Sigmoid colon (tissue), 7 donors: ENCODE results near the gene GABRP. TPM values are rescaled to one million over a fixed set of nuclear protein-coding genes. Genes with fewer than 3 reads are reported as not detected.

Experiments
- DNase-seq: peaks from one replicate; pipeline ENCODE4 v3.0.0-alpha.2; 2019
- H3K27ac ChIP-seq, 4 donors: fragments of 200-600 bp; sonication (generic); one replicate each; pipeline ENCODE4 v1.5.1; 2016 to 2019; ENCODE audit warnings: mild to moderate bottlenecking in 1 of 4
- H3K27me3 ChIP-seq, 3 donors: fragments of 200-600 bp; sonication (generic); one replicate each; pipeline ENCODE4 v1.5.1; 2019; ENCODE audit warnings: mild to moderate bottlenecking in 1 of 3
- H3K36me3 ChIP-seq, 4 donors: fragments of 200-600 bp; sonication (generic); one replicate each; pipeline ENCODE4 v1.5.1; 2016 to 2019
- H3K4me1 ChIP-seq, 4 donors: fragments of 200-600 bp; sonication (generic); one replicate each; pipeline ENCODE4 v1.5.1; 2017 to 2019
- H3K4me3 ChIP-seq, 4 donors: fragments of 200-600 bp; sonication (generic); one replicate each; pipeline ENCODE4 v1.5.1; 2017 to 2019; ENCODE audit warnings: mild to moderate bottlenecking in 2 of 4, moderate library complexity in 1 of 4
- H3K9me3 ChIP-seq, 4 donors: fragments of 200-600 bp in 3 of 4; sonication (generic) in 3 of 4; one replicate each; pipeline versions ENCODE4 v1.5.1 to v1.6.1; 2013 to 2019
- EP300 ChIP-seq, 4 donors: sonication (generic); formaldehyde crosslinking; IDR thresholded peaks; one replicate each; pipeline ENCODE4 v1.6.1; 2017; ENCODE audit warnings: antibody characterized with exemption in 4 of 4
- POLR2A ChIP-seq, 2 donors: fragments of 450-650 bp; IDR thresholded peaks; one replicate each; pipeline ENCODE4 v1.6.1; 2016; ENCODE audit warnings: antibody characterized with exemption in 2 of 2, mild to moderate bottlenecking in 2 of 2, moderate library complexity in 2 of 2
- POLR2AphosphoS5 ChIP-seq, 4 donors: sonication (generic); formaldehyde crosslinking; IDR thresholded peaks; one replicate each; pipeline ENCODE4 v1.6.1; 2017; ENCODE audit warnings: antibody characterized with exemption in 4 of 4
- WGBS, 2 donors: extraction: QIAGEN DNeasy Blood & Tissue Kit; methylation state at CpG; one replicate each; pipeline ENCODE4 v1.1.7; 2013; 5-methylcytosine and 5-hydroxymethylcytosine counted together
- intact Hi-C: fragments of 100-400 bp; cut with DNase I; formaldehyde crosslinking; loops from one replicate; pipeline ENCODE4 v1.15.1; 2023
- polyA plus RNA-seq, 3 donors: library from polyadenylated mRNA; stranded (reverse); fragments of 200-250 nt; gene quantifications; one replicate each; pipeline ENCODE4 v1.2.3, GENCODE V29; 2013
- total RNA-seq, 4 donors: library from RNA; depleted of rRNA; stranded (reverse); fragments of >200 nt; gene quantifications; one replicate each; pipeline ENCODE4 v1.1.0, GENCODE V29; 2016
- TF ChIP-seq, protein P1 (sequence below), 4 experiments: fragments of 450-650 bp in 3 of 4; fragments of 200-600 bp in 1 of 4; IDR thresholded peaks; one replicate each; pipeline ENCODE4 v1.5.1; 2016 to 2019; ENCODE audit warnings: antibody characterized with exemption in 4 of 4, mild to moderate bottlenecking in 3 of 4, moderate library complexity in 2 of 4
- donor health status: healthy with polysubstance abuse.
- donor health status: Bipolar disorder and iron deficiency.
- donor health status: healthy.

The GABRP gene
- total and polyA plus RNA-seq, 7 donors = 1.8 TPM; not detected in 6

DNA sequence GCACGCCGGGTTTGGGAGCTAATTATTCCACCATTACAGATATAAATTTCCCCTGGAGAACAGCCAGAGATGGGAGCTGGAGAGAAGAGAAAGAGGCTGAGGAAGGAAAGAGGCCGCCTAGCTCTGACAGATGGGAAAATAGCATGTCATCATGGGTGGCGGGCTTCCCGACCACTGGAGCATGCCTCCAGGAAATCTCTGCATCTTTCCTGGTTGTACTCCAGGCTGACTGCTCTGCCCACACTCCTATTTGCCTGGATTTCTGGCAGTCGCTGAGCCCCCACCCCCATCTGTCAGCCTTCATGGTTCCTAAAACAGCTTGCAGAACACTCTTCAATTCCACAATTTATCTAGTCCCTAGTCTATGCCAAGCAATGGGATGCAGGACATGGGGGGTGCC lies 14.3 kb upstream of the GABRP start:
- Histone ChIP-seq H3K4me1 (peaks cover 0 to 6% (median 0%) of the 10 kb centered on the region in 4 donors), H3K4me3 (no peak overlapping the region), H3K36me3 (no peaks in the 10 kb centered on the region), H3K27me3 (no peaks in the 10 kb centered on the region), H3K9me3 (no peaks in the 10 kb centered on the region), H3K27ac (no peak overlapping the region)
- no peak for DNase-seq
- intact Hi-C loops = no loop called here
- TF ChIP-seq POLR2AphosphoS5 (IDR thresholded peaks at IDR 0.05) (no peak), EP300 (IDR thresholded peaks at IDR 0.05) (no peak), POLR2A (IDR thresholded peaks at IDR 0.05) (no peak)
- TF ChIP-seq, protein P1, sequence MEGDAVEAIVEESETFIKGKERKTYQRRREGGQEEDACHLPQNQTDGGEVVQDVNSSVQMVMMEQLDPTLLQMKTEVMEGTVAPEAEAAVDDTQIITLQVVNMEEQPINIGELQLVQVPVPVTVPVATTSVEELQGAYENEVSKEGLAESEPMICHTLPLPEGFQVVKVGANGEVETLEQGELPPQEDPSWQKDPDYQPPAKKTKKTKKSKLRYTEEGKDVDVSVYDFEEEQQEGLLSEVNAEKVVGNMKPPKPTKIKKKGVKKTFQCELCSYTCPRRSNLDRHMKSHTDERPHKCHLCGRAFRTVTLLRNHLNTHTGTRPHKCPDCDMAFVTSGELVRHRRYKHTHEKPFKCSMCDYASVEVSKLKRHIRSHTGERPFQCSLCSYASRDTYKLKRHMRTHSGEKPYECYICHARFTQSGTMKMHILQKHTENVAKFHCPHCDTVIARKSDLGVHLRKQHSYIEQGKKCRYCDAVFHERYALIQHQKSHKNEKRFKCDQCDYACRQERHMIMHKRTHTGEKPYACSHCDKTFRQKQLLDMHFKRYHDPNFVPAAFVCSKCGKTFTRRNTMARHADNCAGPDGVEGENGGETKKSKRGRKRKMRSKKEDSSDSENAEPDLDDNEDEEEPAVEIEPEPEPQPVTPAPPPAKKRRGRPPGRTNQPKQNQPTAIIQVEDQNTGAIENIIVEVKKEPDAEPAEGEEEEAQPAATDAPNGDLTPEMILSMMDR (IDR thresholded peaks at IDR 0.05) = no peak
- 60 to 83% methylated on average over 6 of the region's 6 CpGs for WGBS, 2 donors

DNA sequence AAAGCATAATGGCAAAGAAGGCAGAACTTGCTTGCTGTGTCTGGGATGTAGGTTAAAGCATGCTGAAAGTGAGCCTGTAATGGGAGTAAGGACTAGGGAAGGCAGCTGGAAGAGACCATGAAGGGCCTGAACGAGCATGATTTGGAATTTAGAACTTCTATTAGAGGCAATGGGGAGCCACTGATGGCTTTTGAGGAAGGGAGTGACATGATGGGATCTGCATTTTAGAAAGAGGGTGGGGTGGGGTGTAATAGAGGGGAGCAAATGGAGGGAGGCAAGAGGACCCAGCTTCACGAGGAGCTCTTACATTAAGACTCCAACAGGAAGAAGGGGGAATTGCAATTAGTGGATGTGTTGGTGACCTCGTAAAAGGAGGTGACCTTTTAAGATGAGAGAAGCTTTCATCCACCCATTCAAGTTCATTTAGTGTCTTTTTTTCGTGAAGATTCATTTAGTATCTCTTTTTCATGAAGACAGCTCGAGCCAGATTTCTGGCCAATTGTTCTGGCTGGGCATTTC lies 13.6 kb upstream of the GABRP start:
- Histone ChIP-seq H3K27ac (no peak overlapping the region), H3K4me1 (peaks cover 0 to 6% (median 0%) of the 10 kb centered on the region in 4 donors), H3K4me3 (no peak overlapping the region), H3K36me3 (no peaks in the 10 kb centered on the region), H3K9me3 (no peaks in the 10 kb centered on the region), H3K27me3 (no peaks in the 10 kb centered on the region)
- DNase-seq = no peak
- intact Hi-C loops = no loop called here
- TF ChIP-seq EP300 (IDR thresholded peaks at IDR 0.05) (no peak), POLR2AphosphoS5 (IDR thresholded peaks at IDR 0.05) (no peak)
- 77 to 84% methylated on average over 5 of the region's 5 CpGs for WGBS, 2 donors

DNA sequence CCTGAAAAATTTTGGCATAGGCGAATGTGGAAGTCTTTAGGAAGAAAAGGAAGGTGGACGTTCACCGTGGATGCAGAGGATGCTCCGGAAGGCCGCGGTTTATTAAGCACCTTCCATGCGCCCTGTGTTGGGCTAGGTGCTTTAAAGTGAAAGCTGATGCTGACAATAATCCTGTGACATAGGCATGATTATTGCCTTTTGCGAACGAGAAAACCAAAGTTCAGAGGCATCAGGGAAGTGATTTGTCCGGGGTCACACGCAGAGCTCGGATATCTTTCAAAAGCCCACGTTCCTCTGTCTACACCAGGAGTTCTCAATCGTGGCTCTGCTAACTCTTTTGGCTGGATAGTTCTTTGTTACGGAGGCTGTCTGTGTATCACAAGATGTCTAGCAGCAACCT lies 12.0 kb upstream of the GABRP start:
- no peak for DNase-seq
- Histone ChIP-seq H3K27me3 (no peaks in the 10 kb centered on the region), H3K4me3 (no peak overlapping the region), H3K27ac (no peak overlapping the region), H3K9me3 (no peaks in the 10 kb centered on the region), H3K36me3 (no peaks in the 10 kb centered on the region), H3K4me1 (peaks cover 0 to 6% (median 0%) of the 10 kb centered on the region in 4 donors)
- TF ChIP-seq EP300 (IDR thresholded peaks at IDR 0.05) (no peak), POLR2AphosphoS5 (IDR thresholded peaks at IDR 0.05) (no peak), POLR2A (IDR thresholded peaks at IDR 0.05) (no peak)
- TF ChIP-seq, protein P1 (IDR thresholded peaks at IDR 0.05) = no peak
- intact Hi-C loops = no loop called here
- WGBS, 2 donors = 57 to 83% methylated on average over 15 of the region's 15 CpGs

DNA sequence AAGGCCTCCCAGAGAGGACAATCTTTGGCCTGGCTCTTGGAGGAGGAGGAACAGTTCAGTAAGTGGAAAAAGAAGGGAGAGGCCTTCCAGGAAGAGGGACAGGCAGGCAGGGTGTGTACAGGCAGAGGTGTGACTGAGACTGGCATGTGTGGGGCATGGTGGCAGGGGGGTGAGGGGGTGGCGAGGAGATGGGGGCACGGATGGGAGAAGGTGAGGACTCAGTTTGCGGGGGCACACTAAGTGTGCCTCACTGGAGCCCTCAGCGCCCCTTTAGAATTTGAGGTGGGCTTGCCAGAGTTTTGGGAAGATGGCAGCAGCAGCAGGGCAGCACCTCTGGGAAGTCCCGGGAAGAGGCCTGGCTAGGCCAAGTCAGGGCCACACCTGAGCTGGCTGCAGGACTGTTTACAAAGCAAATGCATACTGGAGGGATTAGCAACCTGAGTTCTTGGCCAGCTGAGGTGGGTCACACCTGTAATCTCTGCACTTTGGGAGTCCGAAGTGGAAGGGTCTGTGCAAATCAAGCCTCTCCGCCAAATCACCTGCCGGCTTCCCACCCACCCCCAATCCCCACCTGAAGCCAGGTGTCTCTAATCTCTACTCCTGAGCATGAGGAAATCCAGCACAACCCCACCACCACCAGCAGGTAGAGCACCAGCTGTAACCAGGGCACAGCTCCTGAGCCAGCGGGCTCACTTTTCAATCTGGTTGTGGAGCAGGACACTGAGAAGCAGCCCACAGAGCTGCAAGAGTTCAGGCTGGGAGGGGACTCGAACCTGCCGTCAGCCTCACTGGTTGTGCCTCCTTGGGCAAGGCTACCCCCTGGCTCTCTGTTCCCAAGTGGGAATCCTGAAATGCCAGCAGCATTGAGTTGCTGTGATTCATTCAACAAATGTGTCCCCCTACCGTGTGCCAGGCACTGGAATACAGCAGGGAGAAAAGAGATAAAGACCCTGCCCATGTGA lies 10.2 kb upstream of the GABRP start:
- no peaks in the 10 kb centered on the region for H3K36me3 ChIP-seq
- peaks cover 0 to 6% (median 0%) of the 10 kb centered on the region in 4 donors for H3K4me1 ChIP-seq
- no peak for DNase-seq
- no peak overlapping the region for H3K4me3 ChIP-seq
- TF ChIP-seq POLR2AphosphoS5 (IDR thresholded peaks at IDR 0.05) (no peak), EP300 (IDR thresholded peaks at IDR 0.05) (no peak), POLR2A (IDR thresholded peaks at IDR 0.05) (no peak)
- TF ChIP-seq, protein P1 (IDR thresholded peaks at IDR 0.05) = no peak
- 55 to 81% methylated on average over 12 of the region's 12 CpGs for WGBS, 2 donors
- no peaks in the 10 kb centered on the region for H3K27me3 ChIP-seq
- H3K9me3 ChIP-seq = no peaks in the 10 kb centered on the region
- H3K27ac ChIP-seq = no peak overlapping the region
- intact Hi-C loops = no loop called here

DNA sequence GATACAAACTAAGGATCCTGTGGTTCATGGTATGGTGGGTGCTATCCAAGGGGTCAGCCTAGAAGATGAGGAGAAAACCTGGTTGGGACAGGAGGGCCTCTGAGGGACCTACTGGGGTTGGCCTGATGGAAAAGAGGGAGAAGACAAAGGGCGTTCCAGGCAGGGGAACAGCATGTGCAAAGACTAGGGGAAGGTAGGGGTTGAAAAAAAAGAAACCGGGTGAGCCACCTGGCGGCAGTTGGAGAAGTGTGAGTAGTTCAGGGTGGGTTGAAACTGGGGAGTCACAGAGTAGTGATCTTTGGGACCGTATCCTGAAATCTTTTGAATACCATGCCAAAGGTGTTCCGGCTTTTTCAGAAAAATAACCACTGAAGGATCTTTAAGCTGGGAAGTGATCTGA lies 8.7 kb upstream of the GABRP start:
- intact Hi-C loops = no loop called here

More for the DNA sequence above, 8.7 kb upstream of the GABRP start:
- TF ChIP-seq, protein P1 (IDR thresholded peaks at IDR 0.05) = no peak
- TF ChIP-seq POLR2AphosphoS5 (IDR thresholded peaks at IDR 0.05) (no peak), POLR2A (IDR thresholded peaks at IDR 0.05) (no peak), EP300 (IDR thresholded peaks at IDR 0.05) (no peak)
- 89 to 96% methylated on average over 5 of the region's 5 CpGs for WGBS, 2 donors
- DNase-seq = no peak
- H3K9me3 ChIP-seq = no peaks in the 10 kb centered on the region
- H3K27me3 ChIP-seq = no peaks in the 10 kb centered on the region
- no peak overlapping the region for H3K27ac ChIP-seq
- H3K4me3 ChIP-seq = no peak overlapping the region
- no peaks in the 10 kb centered on the region for H3K4me1 ChIP-seq
- no peaks in the 10 kb centered on the region for H3K36me3 ChIP-seq
